Pancreas (tissue), 10 donors: ENCODE data around the gene DTNB. TPM values are rescaled to one million over a fixed set of nuclear protein-coding genes. Genes with fewer than 3 reads are reported as not detected.
A peak's percentile ranks its signal among the peaks of the same experiment; 100 is the strongest.

Source experiments
- ATAC-seq, 4 donors: fragments of 200-7000 bp; cut with Tn5 transposase; one replicate each; pipeline versions ENCODE4 v1.8.0 to v1.9.1; 2020; ENCODE audit warnings: mild to moderate bottlenecking in 4 of 4, moderate library complexity in 4 of 4
- DNase-seq, 6 donors: peaks; one replicate each; pipeline ENCODE4 v3.0.0-alpha.2; 2020
- FAIRE-seq: peaks from 2 replicates; lab custom pipeline; 2012; peaks lifted over from hg19 to GRCh38; lab: Jason Lieb, UNC
- H3K27ac ChIP-seq, 4 donors: fragments of 200-600 bp; sonication (generic); 1 replicate in 3 of 4; 2 replicates in 1 of 4; pipeline versions ENCODE4 v1.5.0 to v1.8.0; 2020
- H3K27me3 ChIP-seq, 4 donors: fragments of 200-600 bp; one replicate each; pipeline ENCODE4 v1.8.0; 2021
- H3K36me3 ChIP-seq, 3 donors: fragments of 200-600 bp; sonication (generic) in 1 of 3; one replicate each; pipeline versions ENCODE4 v1.5.0 to v1.8.0; 2020 to 2021
- H3K4me1 ChIP-seq, 3 donors: fragments of 200-600 bp; one replicate each; pipeline ENCODE4 v1.8.0; 2021
- H3K4me3 ChIP-seq, 4 donors: fragments of 200-600 bp; sonication (generic) in 2 of 4; one replicate each; pipeline versions ENCODE4 v1.5.0 to v1.8.0; 2020 to 2021
- H3K9me3 ChIP-seq, 4 donors: fragments of 200-600 bp; one replicate each; pipeline ENCODE4 v1.8.0; 2021
- CTCF ChIP-seq, 4 donors: fragments of 200-600 bp; sonication (generic) in 3 of 4; IDR thresholded peaks; one replicate each; pipeline versions ENCODE4 v1.5.0 to v1.8.0; 2021; ENCODE audit warnings: antibody characterized with exemption in 4 of 4
- WGBS, 2 donors: extraction: QIAGEN DNeasy Blood & Tissue Kit; methylation state at CpG; one replicate each; pipeline ENCODE4 v1.1.7; 2013; 5-methylcytosine and 5-hydroxymethylcytosine counted together
- intact Hi-C, 3 donors: fragments of 100-400 bp; cut with DNase I; formaldehyde crosslinking; loops; one replicate each; pipeline versions ENCODE4 v1.11.1 to v1.14.2; 2022
- polyA plus RNA-seq, 2 donors: library from polyadenylated mRNA; stranded (reverse); fragments of 200-250 nt; gene quantifications; one replicate each; pipeline ENCODE4 v1.2.3, GENCODE V29; 2013
- total RNA-seq, 6 donors: library from RNA; stranded (reverse); fragmentation: NEBNext Ultra II Directional in 4 of 6; extraction: Animal tissue kit (Norgen Biotek cat#: 25700) in 4 of 6; gene quantifications; one replicate each; pipeline versions ENCODE4 v1.2.1 to v1.2.4, GENCODE V29; 2021 to 2023
- donor health status: healthy with polysubstance abuse.
- donor health status: DM: no; HTN: no; CAD: no; lungs with moderate emphysema.
- donor health status: DM: no; HTN: no; CAD: no.
- donor health status: control.
- donor health status: control.
- donor health status: Bipolar disorder and iron deficiency.
- donor health status: DM: yes; HTN: yes; CAD: no.
- donor health status: DM: no; HTN: no; CAD: no.
- donor health status: DM: no; HTN: no; CAD: no.
- donor health status: DM: yes; HTN: yes; CAD: no.

Gene DTNB
- total and polyA plus RNA-seq, 8 donors: 10.8 to 27.8 (median 15.1) TPM

- Histone ChIP-seq H3K27ac (peak overlapping the region in 1 of 4 donors; percentile 30), H3K4me1 (peaks cover 0 to 7% (median 0%) of the 10 kb centered on the region in 3 donors), H3K4me3 (no peak overlapping the region), H3K27me3 (no peaks in the 10 kb centered on the region), H3K36me3 (no peaks in the 10 kb centered on the region), H3K9me3 (no peaks in the 10 kb centered on the region)
- WGBS, 2 donors: 47 to 55% methylated on average over 6 of the region's 6 CpGs
- no peak for TF ChIP-seq CTCF (IDR thresholded peaks at IDR 0.05)
- ATAC-seq: peak; percentile 27 to 41 (median 34)
- FAIRE-seq: no peak
- intact Hi-C loops: no loop called here
- no peak for DNase-seq
These were observed 261.6 kb downstream of the DTNB start for GRCh38 chr2:25411753-25412152.

- no peak for TF ChIP-seq CTCF (IDR thresholded peaks at IDR 0.05)
- H3K9me3 ChIP-seq: no peaks in the 10 kb centered on the region
- no peaks in the 10 kb centered on the region for H3K27me3 ChIP-seq
- no peaks in the 10 kb centered on the region for H3K36me3 ChIP-seq
- H3K27ac ChIP-seq: peak overlapping the region in 1 of 4 donors; percentile 30
- intact Hi-C loops: no loop called here
- peak in 5 of 6 donors; percentile 51 to 75 (median 58) for DNase-seq
- peak; percentile 95 to 100 (median 98) for ATAC-seq
- peaks cover 0 to 7% (median 0%) of the 10 kb centered on the region in 3 donors for H3K4me1 ChIP-seq
- FAIRE-seq: no peak
- H3K4me3 ChIP-seq: no peak overlapping the region
- WGBS, 2 donors: 42 to 47% methylated on average over 8 of the region's 8 CpGs
These were observed 262.1 kb downstream of the DTNB start for GRCh38 chr2:25411281-25411680.

GRCh38 chr2:25410370-25410769 lies 263.0 kb downstream of the DTNB start:
- intact Hi-C loops: no loop called here
- peaks cover 0 to 7% (median 0%) of the 10 kb centered on the region in 3 donors for H3K4me1 ChIP-seq
- WGBS, 2 donors: 90 to 94% methylated on average over 6 of the region's 6 CpGs
- H3K4me3 ChIP-seq: no peak overlapping the region
- DNase-seq: no peak
- no peak for FAIRE-seq
- no peaks in the 10 kb centered on the region for H3K9me3 ChIP-seq
- no peak for TF ChIP-seq CTCF (IDR thresholded peaks at IDR 0.05)
- H3K36me3 ChIP-seq: no peaks in the 10 kb centered on the region
- no peak for ATAC-seq
- no peak overlapping the region for H3K27ac ChIP-seq
- H3K27me3 ChIP-seq: no peaks in the 10 kb centered on the region

GRCh38 chr2:25409468-25409867 lies 263.9 kb downstream of the DTNB start:
- H3K27ac ChIP-seq: no peak overlapping the region
- no peak overlapping the region for H3K4me3 ChIP-seq
- H3K4me1 ChIP-seq: peaks cover 0 to 7% (median 0%) of the 10 kb centered on the region in 3 donors
- DNase-seq: no peak
- no peaks in the 10 kb centered on the region for H3K27me3 ChIP-seq
- intact Hi-C loops: no loop called here
- no peak for FAIRE-seq
- H3K9me3 ChIP-seq: no peaks in the 10 kb centered on the region
- 85 to 92% methylated on average over 3 of the region's 3 CpGs for WGBS, 2 donors
- ATAC-seq: no peak
- no peaks in the 10 kb centered on the region for H3K36me3 ChIP-seq
- no peak for TF ChIP-seq CTCF (IDR thresholded peaks at IDR 0.05)

- no peak for FAIRE-seq
- WGBS, 2 donors: 98 to 100% methylated on average over 1 of the region's 1 CpG
These were observed 264.3 kb downstream of the DTNB start for GRCh38 chr2:25409044-25409443.

More at GRCh38 chr2:25409044-25409443, 264.3 kb downstream of the DTNB start:
- no peak for ATAC-seq
- H3K4me1 ChIP-seq: peaks cover 0 to 7% (median 0%) of the 10 kb centered on the region in 3 donors
- H3K9me3 ChIP-seq: no peaks in the 10 kb centered on the region
- no peaks in the 10 kb centered on the region for H3K27me3 ChIP-seq
- no peak overlapping the region for H3K4me3 ChIP-seq
- no peaks in the 10 kb centered on the region for H3K36me3 ChIP-seq
- no peak for DNase-seq
- no peak for TF ChIP-seq CTCF (IDR thresholded peaks at IDR 0.05)
- H3K27ac ChIP-seq: no peak overlapping the region
- intact Hi-C loops: no loop called here
